GM18520 (cell line): ENCODE data around the gene CHAC1.
"Not testable (repeated sequence)": the region's sequence is repeated elsewhere in the genome, so short reads cannot be mapped to it uniquely, and the experiment has no call there.

Experiments used
- ATAC-seq: cut with Tn5 transposase; IDR thresholded peaks from one replicate; pipeline ENCODE4 v1.9.1; 2021; ENCODE audit not compliant: unreplicated experiment

CHAC1 gene

GRCh38 chr15:40955930-40956540 lies 2.8 kb downstream of the CHAC1 start:
- no peak for ATAC-seq

DNA sequence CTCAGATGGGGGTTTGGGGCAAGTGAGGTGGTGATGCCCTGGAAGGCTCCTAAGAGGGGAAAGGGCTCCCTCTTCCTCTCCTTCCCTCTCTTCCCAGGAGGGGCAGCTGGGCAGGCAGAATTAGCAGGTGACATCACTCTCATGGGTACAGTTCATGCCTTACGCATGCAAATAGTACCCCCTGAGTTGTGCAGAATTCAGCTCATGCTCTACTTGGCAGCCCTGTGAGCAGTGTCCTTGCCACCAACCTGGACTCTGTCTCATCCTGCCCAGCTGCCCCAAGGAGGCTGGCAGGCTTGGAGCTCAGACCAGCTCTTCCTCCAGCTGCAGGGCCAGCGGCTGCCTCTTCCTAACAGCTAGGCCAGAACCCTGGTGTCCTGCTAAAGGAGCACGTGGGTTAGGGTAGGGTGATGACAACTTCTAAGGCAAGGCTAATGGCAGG lies 3.3 kb downstream of the CHAC1 start:
- ATAC-seq = no peak

DNA sequence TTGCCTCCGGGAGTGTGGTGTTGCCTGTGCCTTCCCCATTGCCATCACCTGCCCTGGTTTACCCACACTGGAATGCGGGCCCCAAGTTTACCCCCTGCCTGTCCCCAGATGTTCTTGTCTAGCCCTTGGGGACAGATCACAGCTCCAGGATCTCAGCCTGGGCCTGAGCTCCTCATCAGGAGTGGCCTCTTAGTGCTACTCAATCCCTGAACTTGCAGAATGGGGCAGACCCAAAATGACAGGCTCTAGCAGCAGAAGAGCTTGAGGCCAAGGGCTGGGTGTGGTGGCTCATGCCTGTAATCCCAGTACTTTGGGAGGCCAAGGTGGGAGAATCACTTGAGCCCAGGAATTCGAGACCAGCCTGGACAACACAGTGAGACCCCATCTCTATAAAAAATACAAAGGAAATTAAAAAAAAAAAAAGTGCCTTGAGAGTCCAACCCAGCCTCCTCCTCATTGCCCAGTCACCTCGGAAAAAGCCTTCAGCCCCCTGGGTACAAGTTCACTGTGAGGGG lies 3.8 kb downstream of the CHAC1 start:
- no peak for ATAC-seq

DNA sequence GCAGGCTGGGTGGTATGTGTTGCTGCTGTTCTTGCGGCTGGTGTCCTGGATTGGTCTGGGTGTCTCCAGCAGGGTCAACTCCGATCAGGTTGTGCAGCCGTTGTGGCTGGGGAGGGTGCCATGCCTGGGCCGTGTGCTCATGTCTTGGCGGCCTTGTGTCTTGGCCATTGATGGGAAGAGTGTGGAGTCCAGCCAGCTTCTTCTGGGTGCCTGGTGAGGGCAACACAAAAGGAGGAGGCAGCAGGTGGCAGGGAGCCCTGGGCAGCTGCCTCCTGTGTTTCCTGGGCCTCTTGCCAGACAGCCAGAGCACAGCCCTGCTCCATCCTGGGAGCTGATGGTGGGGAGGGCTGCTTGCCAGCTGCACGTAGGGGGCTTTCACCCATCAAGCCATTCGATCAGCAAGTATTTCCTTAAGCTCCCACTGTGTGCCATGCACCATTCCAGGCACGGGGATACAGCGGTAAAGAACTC lies 4.3 kb downstream of the CHAC1 start:
- no peak for ATAC-seq

DNA sequence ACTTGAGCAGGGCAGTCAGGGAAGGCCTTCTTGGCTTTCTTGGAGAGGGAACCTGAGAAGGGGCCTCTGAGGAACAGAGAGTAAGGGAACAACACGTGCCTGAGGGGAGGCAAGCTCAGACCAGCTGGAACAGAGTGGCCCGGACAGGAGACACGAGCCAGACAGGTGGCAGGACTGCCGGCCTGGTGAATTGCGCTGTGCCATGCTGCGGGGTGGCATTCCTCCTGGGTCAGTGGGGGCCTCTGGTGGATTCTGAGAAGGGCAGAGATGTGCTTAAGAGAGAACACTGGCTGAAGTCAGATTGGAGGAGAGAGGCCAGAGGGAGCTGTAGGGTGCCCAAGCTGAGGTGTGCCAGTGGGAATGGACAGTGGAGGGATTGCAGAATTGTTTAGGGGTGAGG lies 4.9 kb downstream of the CHAC1 start:
- ATAC-seq = no peak

- no peak for ATAC-seq
These were observed 5.5 kb downstream of the CHAC1 start for GRCh38 chr15:40958723-40959122.

GRCh38 chr15:40959331-40960141 lies 6.3 kb downstream of the CHAC1 start:
- no peak for ATAC-seq

- ATAC-seq = no peak
These were observed 7.0 kb downstream of the CHAC1 start for GRCh38 chr15:40960151-40960885.

DNA sequence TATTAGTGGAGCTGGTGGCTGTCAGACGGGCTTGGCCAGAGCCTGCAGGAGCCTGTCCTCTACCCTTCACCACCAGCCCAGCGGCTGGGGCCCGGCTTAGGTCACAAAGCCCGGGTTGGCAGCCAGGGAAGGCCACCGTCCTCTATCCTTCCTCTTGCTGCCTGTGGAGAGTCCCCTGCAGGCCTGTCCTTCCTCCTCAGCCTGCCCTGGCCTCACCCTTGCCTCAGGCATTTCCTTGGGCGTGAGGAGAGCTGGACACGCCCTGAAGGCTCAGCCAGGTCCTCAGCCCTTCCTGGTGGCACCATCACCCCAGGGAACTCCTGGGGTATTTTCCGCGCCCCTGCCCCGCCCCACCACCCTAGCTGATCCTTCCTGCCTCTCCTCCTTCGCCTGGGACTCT lies 7.7 kb downstream of the CHAC1 start:
- ATAC-seq = no peak

- not testable (repeated sequence) for ATAC-seq
These were observed 8.5 kb downstream of the CHAC1 start for GRCh38 chr15:40961740-40962139.

DNA sequence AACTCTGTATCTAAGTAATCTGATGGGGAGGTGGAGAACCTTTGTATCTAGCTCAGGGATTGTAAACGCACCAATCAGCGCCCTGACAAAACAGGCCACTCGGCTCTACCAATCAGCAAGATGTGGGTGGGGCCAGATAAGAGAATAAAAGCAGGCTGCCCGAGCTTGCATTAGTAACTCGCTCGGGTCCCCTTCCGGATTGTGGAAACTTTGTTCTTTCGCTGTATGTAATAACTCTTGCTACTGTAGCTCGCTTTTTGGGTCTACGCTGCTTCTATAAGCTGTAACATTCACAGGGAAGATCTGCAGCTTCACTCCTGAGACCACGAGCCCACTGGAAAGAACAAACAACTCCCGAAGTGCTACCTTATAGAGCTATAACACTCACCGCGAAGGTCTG lies 9.0 kb downstream of the CHAC1 start:
- ATAC-seq = not testable (repeated sequence)

DNA sequence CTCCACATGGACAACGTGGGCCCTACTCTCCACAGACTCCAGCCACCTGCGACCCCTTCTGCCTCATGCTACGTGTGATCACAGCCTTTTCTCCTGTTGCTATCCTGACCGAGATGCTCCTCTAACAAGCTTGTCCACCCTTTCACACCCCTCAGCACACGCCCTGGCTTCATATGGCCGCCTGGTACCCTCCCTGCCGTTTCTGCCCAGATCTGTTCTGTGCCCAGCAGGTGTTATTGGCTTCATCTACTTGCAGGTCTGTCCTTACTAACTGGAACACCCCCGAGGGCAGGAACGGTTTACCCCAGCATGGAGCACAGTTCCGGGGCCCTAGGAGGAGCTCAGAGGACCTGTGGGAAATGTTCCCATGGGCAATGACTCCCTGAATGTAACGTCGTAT lies 9.9 kb downstream of the CHAC1 start:
- no peak for ATAC-seq

DNA sequence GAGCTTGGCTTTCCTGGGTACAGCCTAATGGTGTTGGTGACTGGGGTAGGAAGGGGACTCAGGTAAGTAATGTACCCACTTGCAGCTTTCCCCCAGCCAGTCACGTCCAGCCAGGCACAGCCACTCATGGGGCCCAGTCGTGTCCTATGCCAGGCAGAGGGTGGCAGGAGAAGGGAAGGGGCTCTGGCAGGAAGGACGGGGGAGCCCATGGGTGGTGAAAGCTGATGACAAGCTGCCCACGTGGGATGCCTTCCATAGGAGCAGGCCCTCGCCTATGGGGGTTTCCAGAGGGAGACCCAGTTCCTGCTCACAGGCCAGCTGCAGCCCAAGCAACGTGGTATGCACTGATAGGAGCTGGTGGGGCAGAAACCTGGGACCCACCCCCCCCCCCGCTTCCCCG lies 10.7 kb downstream of the CHAC1 start:
- ATAC-seq = no peak

- ATAC-seq = no peak
These were observed 11.4 kb downstream of the CHAC1 start for GRCh38 chr15:40964634-40965033.

DNA sequence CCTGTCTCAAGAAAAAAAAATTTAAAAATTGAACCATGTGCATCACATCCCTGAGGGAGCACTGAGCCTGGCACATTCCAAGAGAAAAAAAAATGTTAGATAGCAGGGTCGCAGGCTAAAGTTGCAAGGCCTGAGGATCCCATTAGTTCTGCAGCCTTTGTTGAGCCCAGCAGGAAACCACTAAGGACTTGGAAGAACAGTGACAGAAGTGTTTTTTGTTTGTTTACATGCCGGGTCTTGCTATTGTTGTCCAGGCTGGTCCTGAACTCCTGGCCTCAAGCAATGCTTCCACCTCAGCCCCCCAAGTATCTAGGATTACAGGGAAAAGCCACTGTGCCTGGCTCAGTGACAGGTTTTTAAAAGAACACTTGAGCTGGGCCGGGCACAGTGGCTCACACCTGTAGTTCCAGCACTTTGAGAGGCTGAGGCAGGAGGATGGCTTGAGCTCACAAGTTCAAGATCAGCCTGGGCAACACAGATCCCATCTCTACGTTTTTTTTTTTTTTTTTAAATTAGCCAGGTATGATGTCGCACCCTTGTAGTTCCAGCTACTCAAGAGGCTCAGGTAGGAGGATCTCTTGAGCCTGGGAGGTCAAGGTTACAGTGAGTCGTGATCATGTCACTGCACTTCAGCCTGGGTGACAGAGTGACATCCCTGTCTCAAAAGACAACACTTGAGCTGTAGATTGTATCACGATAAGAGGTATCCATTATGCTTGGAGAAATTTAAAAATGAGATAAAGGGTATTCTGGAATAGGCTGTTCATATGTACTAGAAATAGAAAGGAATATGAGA lies 15.2 kb downstream of the CHAC1 start:
- no peak for ATAC-seq

DNA sequence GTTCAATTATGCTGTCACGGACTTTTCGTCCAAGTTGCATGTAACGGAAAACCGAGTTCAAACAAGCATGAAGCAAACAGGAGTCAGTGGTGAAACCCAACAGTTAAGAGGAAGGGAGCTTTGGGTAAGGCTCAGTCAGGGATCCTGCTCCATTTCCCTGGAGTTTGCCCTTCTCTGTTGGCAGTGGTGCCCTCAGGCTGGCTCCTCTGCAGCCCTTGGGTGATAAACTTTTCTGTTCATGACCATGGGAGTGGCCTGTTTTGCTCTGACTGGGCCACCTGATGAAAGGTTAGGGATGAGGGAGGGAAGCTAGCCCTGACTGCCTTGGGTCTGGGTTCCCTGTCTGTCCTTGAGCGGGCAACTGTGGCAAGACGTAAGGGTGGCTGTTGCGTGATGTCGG lies 16.1 kb downstream of the CHAC1 start:
- no peak for ATAC-seq

- ATAC-seq = no peak
These were observed 21.6 kb downstream of the CHAC1 start for GRCh38 chr15:40974879-40975278.

DNA sequence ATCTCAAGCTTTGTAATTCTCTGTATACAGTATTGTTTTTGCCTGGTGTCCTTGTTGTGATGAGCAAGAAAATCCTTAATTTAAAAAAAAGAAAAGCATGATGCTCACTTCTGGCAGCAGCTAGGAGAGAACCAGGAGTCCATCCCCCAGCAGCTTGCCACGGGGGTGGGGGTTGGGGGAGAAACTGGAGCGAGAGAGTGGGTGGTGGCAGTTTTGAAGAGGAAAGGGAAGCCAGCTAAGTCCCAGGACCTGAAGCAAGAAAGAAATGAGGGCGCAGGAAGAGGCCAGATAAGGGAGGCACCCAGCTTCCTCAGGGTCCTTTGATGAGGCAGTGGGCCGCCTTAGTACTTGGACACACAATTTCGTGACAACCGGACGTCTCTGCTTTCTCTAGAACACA lies 23.5 kb downstream of the CHAC1 start:
- ATAC-seq = no peak

DNA sequence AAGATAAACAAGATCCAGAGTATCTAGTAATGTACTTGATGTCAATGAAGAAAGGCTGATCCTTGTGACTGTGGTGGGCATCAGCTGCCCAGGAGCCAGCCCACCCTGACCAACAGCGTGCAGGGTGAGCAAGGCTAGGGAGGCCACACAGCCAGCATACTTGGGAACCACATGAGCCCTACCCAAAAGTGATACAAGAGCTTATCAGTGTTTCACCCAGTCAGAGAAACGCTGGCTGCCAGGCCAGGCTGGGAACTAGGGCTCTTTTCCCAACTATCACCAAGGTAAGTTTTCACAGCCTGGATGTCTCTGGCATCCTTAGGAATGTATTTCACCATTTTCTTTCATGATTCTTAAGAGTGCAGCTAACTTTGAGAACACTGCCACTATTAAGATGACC lies 24.9 kb downstream of the CHAC1 start:
- ATAC-seq = no peak

DNA sequence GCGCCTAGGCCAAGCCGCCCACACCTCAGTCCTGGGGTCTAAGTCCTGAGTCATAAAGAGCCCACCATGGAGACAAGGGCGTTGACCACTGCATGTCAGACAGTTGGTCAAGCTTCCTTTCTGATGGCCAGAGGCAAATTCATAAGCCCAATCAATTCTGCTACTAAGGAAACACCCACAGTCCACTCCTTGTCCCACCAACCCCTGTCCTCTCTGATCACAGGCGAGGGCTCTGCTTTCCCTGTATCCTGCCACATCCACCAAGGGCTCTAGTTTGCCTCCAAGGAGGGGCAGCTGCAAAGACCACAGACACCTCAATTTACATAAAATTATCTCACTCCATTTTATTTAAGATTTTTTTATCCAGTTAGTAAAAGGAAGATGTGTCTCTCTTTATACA lies 25.3 kb downstream of the CHAC1 start:
- ATAC-seq = no peak

DNA sequence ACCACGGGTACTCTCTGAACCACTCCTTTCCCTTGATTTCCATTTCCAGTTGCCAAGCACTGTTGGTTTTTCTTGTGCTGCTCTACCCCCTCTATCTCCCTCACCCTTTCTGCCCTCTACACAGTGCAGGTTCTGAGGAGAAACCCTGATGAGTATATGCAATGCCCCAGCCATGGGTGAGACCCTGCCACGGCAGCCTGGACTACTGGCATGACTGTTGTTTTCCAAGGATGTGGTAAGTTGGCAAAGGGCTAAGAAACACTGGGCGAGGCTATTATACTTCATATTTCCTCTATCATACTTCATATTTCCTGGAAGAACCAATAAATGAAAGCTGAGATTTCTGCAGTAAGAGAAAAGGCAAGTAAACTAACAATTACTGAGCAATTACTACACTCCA lies 27.9 kb downstream of the CHAC1 start:
- no peak for ATAC-seq
